Dendritic cell treated with granulocyte-macrophage colony-stimulating factor and Interleukin-4, amounts not matched to agents 40 ng/mL and 50 ng/mL, for 4 days (primary cell): ENCODE measurements around the gene ADCK1.
"Not testable (repeated sequence)": the region's sequence is repeated elsewhere in the genome, so short reads cannot be mapped to it uniquely, and the experiment has no call there.

Experiments used
- H3K27ac Mint-ChIP-seq: one replicate; pipeline ENCODE4 v1.8.0; 2022; ENCODE audit warnings: mild to moderate bottlenecking, mixed read lengths
- H3K27me3 Mint-ChIP-seq: one replicate; pipeline ENCODE4 v1.8.0; 2022; ENCODE audit warnings: mild to moderate bottlenecking, mixed read lengths
- H3K36me3 Mint-ChIP-seq: one replicate; pipeline ENCODE4 v1.8.0; 2022; ENCODE audit warnings: low read depth, mixed read lengths
- H3K4me1 Mint-ChIP-seq: one replicate; pipeline ENCODE4 v1.8.0; 2022; ENCODE audit warnings: low read depth, mixed read lengths
- H3K4me3 Mint-ChIP-seq: one replicate; pipeline ENCODE4 v1.8.0; 2022; ENCODE audit warnings: mild to moderate bottlenecking, moderate library complexity, mixed read lengths
- H3K9me3 Mint-ChIP-seq: one replicate; pipeline ENCODE4 v1.8.0; 2022; ENCODE audit warnings: mixed read lengths
- intact Hi-C: fragments of 100-400 bp; cut with micrococcal nuclease; formaldehyde crosslinking; loops from one replicate; pipeline ENCODE4 v1.15.0; 2022

ADCK1 gene

DNA sequence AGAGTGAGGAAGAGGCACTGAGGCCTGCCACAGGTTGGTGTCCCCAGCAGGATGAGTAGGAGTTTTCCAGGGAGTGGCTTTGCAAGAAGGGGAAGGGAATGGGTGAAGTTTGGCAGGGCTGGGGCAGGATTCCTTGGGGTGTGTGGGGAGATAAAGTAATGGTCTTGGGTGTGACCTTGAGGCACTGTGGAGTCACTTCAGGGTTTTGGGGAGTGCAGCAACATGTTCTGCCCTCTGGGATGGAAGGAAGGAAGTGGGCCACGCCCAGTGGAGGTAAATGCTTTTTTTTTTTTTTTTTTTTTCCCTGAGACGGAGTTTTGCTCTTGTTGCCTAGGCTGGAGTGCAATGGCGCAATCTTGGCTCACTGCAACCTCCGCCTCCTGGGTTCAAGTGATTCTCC lies 108.9 kb downstream of the ADCK1 start:
- Mint-ChIP-seq H3K36me3 (peaks cover 19% of the 10 kb centered on the region), H3K9me3 (no peaks in the 10 kb centered on the region), H3K4me3 (no peak overlapping the region), H3K4me1 (peaks cover 10% of the 10 kb centered on the region), H3K27me3 (no peaks in the 10 kb centered on the region), H3K27ac (no peak overlapping the region)
- intact Hi-C loops = no loop called here

DNA sequence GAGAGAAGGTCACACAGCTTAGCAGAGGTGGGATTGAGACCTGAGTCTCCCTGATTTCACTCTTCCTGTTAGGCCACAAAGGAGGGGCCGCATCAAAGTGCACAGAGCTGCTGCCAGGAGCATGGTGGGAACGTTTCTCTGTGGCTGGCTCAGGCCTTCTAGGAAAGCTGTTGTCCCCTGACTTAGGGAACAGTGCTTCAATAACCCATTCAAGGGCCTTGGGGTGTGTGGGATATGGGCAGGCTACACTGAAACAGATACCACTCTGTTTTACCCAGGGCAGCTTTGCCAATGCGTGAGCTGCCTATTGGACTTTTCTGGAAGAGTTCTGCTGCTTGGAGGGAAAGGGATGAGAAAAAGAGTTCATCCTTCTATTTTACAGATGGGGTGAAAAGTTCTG lies 110.0 kb downstream of the ADCK1 start:
- no peaks in the 10 kb centered on the region for H3K27me3 Mint-ChIP-seq
- H3K4me3 Mint-ChIP-seq = no peak overlapping the region
- H3K9me3 Mint-ChIP-seq = no peaks in the 10 kb centered on the region
- peaks cover 10% of the 10 kb centered on the region for H3K4me1 Mint-ChIP-seq
- H3K36me3 Mint-ChIP-seq = peaks cover 25% of the 10 kb centered on the region
- intact Hi-C loops = no loop called here
- H3K27ac Mint-ChIP-seq = no peak overlapping the region

DNA sequence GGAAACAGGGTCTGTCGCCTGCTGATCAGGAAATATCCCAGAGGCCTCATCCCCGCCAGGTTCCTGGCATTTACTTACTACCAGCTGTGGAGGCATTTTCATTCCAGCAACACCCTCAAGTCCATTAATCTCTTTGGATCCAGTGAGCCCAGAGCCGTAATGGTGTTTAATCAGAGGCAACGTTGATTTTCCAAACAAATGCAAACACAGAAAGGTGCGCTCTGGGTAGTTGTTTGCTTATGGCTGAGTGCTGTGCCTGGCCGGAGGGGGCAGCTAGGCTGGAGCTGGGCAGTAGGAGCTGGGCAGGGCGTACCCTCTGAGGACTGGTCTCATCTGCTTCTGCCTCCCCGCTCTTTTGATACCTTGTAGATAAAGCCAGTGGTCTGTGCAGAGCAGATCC lies 110.6 kb downstream of the ADCK1 start:
- no peak overlapping the region for H3K4me3 Mint-ChIP-seq
- no peak overlapping the region for H3K27ac Mint-ChIP-seq
- H3K36me3 Mint-ChIP-seq = peaks cover 31% of the 10 kb centered on the region
- no peaks in the 10 kb centered on the region for H3K27me3 Mint-ChIP-seq
- no peaks in the 10 kb centered on the region for H3K9me3 Mint-ChIP-seq
- intact Hi-C loops = no loop called here
- peaks cover 10% of the 10 kb centered on the region for H3K4me1 Mint-ChIP-seq

DNA sequence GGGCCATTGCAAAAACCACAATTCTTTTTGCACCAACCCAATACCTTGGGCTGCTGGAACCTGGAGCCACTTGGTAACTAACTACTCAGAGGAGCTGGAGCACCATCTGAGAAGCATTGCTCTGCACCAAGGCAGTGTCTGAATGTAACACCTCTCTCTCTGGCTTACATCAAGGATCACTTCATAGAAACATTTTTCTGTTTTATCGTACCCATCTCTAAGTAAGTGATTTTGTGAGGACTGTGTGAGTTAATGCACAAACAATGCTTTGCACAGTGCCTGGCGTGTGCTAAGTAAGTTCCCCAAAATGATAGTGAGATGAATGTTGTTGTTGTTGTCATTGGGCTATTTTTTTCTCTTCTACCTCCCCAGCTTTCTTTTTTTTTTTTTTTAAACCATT lies 111.4 kb downstream of the ADCK1 start:
- intact Hi-C loops = no loop called here
- H3K27ac Mint-ChIP-seq = no peak overlapping the region
- no peaks in the 10 kb centered on the region for H3K9me3 Mint-ChIP-seq
- no peak overlapping the region for H3K4me3 Mint-ChIP-seq
- H3K4me1 Mint-ChIP-seq = peaks cover 10% of the 10 kb centered on the region
- H3K36me3 Mint-ChIP-seq = peaks cover 31% of the 10 kb centered on the region
- H3K27me3 Mint-ChIP-seq = no peaks in the 10 kb centered on the region

DNA sequence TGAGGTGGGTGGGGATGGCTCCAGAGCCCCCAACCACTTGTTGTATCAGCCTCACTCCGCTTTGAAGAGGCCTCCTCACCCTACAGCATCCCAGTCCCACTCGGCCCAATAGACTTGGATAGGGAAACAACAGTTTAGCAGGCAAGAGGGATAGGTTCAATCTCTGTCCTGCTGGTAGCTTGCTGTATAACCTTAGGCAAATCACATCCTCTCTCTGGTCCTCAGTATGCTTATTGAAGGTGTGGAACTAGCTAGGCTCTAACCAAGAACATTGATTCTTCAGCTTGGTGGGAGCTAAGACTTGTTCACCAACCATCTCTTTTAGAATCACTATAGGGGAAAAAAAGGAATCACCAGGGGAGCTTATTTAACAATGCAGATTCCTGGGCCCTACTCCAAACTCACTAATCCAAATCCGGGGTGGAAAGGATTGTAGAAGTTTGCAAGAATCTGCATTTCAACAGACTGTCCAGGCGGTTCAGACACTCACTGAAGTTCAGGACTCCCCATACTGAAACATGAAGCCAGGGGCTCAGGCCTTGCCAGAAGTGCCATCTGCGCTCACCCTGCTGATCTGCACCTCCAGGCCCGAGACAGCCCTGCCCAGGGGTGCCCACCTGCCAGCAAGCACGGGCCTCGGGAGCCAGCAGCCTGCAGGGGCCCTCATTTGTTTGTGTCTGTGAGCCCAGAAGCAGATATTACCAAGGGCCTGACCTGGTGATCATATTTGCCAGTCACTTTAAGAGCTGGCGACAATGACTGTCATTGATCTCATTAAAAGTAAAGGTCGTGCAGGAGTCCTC lies 113.0 kb downstream of the ADCK1 start:
- Mint-ChIP-seq H3K36me3 (peaks cover 31% of the 10 kb centered on the region), H3K4me3 (no peak overlapping the region), H3K27me3 (no peaks in the 10 kb centered on the region), H3K9me3 (no peaks in the 10 kb centered on the region), H3K4me1 (peaks cover 15% of the 10 kb centered on the region), H3K27ac (no peak overlapping the region)
- intact Hi-C loops = no loop called here

DNA sequence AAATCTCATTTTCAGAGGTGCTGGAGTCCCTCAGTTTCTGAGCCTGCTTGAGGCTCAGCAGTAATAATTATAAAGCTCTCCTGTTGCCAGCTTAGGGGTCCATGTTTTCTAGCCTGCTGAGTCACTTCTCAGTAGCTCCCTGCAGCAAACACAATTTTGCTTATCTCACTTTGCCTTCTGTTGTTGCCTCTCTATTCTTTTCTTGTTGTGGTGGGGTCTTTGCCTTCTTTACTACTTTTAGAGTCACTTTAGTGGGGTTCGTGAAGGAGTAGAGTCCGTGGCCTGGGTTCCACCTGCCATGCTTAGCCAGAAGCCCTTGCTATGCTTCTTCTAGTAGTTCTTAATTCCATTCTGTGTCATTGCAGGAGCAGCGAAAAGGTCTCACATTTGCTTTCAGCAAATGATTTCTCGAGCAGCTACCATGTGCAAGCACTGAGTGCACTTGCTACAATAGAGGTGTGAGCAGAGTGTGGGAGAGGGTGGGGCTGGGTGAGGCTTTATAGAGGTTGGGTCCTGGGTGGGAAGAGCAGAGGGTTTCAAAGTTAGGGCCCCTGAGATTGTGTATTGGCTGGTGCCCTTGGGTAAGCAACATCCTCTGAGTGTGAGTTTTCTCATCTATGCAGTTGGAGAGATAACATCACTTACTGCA lies 114.3 kb downstream of the ADCK1 start:
- peaks cover 22% of the 10 kb centered on the region for H3K36me3 Mint-ChIP-seq
- H3K27ac Mint-ChIP-seq = no peak overlapping the region
- intact Hi-C loops = no loop called here
- H3K27me3 Mint-ChIP-seq = no peaks in the 10 kb centered on the region
- no peaks in the 10 kb centered on the region for H3K9me3 Mint-ChIP-seq
- peaks cover 11% of the 10 kb centered on the region for H3K4me1 Mint-ChIP-seq
- H3K4me3 Mint-ChIP-seq = no peak overlapping the region

DNA sequence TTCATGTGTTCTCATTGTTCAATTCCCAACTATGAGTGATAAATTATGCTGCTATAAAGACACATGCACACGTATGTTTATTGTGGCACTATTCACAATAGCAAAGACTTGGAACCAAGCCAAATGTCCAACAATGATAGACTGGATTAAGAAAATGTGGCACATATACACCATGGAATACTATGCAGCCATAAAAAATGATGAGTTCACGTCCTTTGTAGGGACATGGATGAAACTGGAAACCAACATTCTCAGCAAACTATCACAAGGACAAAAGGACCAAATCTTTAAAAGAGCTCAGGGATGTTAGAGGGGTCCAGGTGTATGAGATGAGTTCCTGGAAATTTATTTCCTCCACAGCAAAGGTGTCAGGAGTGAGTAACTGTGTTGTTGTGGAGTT lies 115.5 kb downstream of the ADCK1 start:
- H3K27me3 Mint-ChIP-seq, H3K4me3 Mint-ChIP-seq, H3K4me1 Mint-ChIP-seq, intact Hi-C loops, H3K9me3 Mint-ChIP-seq, H3K27ac Mint-ChIP-seq: not testable (repeated sequence)
- peaks cover 12% of the 10 kb centered on the region for H3K36me3 Mint-ChIP-seq

DNA sequence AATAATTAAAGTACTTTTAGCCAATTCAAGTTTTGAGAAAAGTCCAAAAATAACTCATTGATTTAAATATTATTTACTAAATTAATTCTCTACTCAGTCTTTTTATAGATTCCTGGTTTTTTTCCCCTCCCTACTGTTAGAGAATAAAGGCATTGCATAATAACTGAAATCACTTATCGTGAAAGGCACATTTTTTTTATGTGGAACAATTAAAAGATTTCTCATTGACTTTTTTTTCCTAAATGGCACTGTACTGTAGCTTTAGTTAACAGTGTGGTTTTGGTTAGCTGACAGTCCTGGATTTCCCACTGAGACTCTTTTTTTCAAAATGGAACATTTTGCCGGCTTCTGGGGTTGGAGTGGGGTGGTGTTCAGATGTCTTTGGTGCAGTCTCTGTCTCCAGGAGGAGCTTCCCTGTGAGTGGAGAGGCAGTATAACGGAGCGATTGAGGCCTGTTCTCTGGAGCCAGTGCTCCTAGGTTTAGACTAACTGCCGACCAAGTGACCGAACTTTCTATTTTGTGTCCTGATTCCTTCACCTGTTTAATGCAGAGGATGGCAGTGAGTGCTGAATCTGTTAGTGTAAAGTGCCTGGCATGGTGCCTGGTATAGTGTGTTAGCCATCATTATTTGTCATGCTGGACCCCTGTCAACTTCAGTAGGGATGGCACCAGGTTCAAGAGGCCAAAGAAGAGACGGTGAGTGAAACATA lies 117.7 kb downstream of the ADCK1 start:
- Mint-ChIP-seq H3K9me3 (no peaks in the 10 kb centered on the region), H3K4me3 (no peak overlapping the region), H3K36me3 (peaks cover 12% of the 10 kb centered on the region), H3K27me3 (no peaks in the 10 kb centered on the region), H3K4me1 (peaks cover 9% of the 10 kb centered on the region), H3K27ac (no peak overlapping the region)
- intact Hi-C loops = no loop called here

DNA sequence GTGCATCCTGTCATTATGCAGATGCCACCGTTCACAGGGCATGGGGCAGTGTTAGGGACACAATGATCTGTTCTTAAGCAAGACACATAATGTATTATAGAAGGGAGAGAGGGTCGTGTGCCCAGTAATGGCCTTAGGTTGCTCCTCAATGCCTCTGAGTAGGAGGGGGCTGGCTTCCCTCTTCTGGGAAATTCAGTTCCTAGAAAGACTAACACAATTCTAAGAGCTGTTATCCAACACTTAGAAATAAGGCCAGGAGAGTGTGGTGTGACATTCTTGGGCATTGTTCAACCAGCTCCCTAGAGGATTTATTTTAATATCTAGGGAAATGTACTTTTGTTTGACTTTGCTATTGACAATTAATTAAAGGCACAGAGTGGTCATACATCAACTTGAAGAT lies 118.5 kb downstream of the ADCK1 start:
- H3K9me3 Mint-ChIP-seq = no peaks in the 10 kb centered on the region
- H3K36me3 Mint-ChIP-seq = peaks cover 12% of the 10 kb centered on the region
- H3K4me1 Mint-ChIP-seq = peaks cover 9% of the 10 kb centered on the region
- no peak overlapping the region for H3K27ac Mint-ChIP-seq
- H3K27me3 Mint-ChIP-seq = no peaks in the 10 kb centered on the region
- no peak overlapping the region for H3K4me3 Mint-ChIP-seq
- intact Hi-C loops = no loop called here

DNA sequence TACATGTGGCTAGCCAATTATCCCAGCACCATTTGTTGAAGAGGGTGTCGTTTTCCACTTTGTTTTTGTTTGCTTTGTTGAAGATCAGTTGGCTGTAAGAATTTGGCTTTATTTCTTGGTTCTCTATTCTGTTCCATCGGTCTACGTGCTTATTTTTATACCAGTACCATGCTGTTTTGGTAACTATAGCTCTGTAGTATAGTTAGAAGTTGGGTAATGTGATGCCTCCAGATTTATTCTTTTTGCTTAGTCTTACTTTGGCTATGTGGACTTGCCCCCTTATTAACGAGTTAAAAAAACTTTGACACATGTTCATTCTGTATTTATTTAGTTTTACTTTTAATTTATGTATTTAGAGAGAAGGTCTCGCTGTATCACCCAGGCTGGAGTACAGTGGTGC lies 120.4 kb downstream of the ADCK1 start:
- no peak overlapping the region for H3K27ac Mint-ChIP-seq
- H3K9me3 Mint-ChIP-seq = no peaks in the 10 kb centered on the region
- H3K4me1 Mint-ChIP-seq = peaks cover 9% of the 10 kb centered on the region
- peaks cover 16% of the 10 kb centered on the region for H3K36me3 Mint-ChIP-seq
- intact Hi-C loops = no loop called here
- no peaks in the 10 kb centered on the region for H3K27me3 Mint-ChIP-seq
- no peak overlapping the region for H3K4me3 Mint-ChIP-seq

DNA sequence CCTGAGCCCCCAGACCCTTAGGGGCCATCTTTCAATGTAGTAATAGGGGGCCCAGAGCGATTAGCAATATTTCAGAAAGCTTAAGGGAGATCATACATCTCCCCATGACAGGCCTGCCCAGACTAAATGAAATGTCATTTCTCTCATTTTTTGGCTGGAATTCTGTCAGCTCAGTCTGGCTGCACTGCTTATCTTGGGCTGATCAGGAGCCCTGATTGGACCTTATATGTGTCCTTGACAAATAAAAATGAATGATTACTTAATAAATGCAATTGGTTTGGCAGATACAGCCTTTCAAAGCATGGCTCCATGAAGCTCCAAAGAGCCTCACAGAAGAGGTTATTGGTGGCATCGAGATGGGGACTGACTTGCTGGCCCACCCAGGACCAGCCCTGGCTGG lies 121.9 kb downstream of the ADCK1 start:
- Mint-ChIP-seq H3K9me3 (no peaks in the 10 kb centered on the region), H3K27ac (no peak overlapping the region), H3K27me3 (no peaks in the 10 kb centered on the region), H3K4me1 (peaks cover 9% of the 10 kb centered on the region), H3K36me3 (peaks cover 27% of the 10 kb centered on the region), H3K4me3 (no peak overlapping the region)
- intact Hi-C loops = no loop called here

DNA sequence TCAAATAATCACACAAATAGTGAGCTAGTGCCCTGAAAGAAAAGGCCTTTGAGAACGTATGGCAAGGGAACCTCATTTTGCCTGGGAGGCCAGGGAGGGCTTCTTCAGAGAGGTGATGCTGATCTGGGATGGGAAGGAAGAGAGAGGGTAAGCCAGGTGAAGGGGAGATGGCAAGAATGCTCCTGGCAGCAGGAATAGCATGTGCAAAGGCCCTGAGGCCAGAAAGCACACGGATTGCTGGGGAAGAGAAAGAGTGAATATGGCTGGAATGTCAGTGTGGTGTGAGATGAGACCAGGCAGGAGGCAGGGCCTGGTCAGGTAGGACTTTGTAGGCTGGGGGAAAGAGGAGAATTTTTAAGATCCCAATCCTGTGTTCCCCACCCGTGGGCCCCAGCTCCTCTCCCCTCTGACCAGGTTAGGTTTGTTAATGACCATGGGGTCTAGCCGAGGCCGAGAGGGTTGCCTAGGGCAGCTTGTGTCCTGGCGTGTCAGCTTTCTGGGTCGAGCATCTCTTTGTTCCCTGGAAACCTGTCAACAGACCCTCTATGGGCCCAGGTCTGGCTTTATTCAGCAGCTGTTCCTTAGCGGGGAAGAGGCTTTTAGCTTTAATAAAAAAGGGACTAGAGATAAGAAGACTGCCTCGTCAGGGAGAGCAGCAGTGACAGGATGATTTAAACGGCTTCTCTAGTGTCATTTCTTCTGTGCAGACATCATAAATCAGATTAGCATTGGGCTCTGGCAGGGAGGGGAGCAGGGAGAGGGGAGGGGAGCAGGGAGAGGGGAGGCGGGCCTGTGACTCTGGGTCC lies 123.4 kb downstream of the ADCK1 start:
- Mint-ChIP-seq H3K9me3 (no peaks in the 10 kb centered on the region), H3K36me3 (peaks cover 40% of the 10 kb centered on the region), H3K27ac (no peak overlapping the region), H3K4me1 (peaks cover 1% of the 10 kb centered on the region), H3K4me3 (no peak overlapping the region), H3K27me3 (no peaks in the 10 kb centered on the region)
- intact Hi-C loops = no loop called here

DNA sequence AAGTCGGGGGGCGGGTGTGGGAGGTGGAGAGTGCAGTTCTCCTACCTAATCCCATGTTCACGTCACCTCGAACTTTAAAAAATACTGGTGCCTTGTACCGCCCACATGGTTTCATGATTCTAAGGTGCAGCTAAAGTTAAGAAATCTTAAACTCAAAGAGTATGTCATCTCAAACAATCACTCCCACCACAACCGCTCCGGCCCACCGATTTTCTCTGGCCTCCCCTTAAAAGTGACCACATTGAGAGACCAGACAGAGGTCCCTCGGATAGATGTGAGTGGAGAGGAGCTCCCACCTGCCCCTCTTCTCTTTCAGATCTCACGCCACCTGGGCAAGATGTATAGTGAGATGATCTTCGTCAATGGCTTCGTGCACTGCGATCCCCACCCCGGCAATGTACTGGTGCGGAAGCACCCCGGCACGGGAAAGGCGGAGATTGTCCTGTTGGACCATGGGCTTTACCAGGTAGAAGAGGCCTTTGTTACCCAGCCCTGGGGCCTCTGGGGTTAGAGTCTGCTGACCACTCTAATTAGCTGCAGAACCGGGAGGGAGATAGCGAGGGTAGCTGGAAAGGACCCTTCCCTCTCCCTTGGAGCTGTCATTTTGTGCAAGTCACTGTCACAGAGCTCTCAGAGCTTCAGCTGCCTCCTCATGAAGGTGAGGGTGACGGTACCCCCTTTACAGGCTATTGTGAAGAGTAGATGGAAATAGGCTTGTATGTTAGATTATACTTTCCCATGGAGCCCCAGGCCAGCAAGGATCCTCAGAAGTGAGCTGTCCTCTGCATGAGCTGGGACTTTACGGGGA lies 124.4 kb downstream of the ADCK1 start:
- Mint-ChIP-seq H3K4me1 (no peaks in the 10 kb centered on the region), H3K36me3 (peaks cover 40% of the 10 kb centered on the region), H3K27me3 (no peaks in the 10 kb centered on the region), H3K4me3 (no peak overlapping the region), H3K27ac (no peak overlapping the region), H3K9me3 (no peaks in the 10 kb centered on the region)
- intact Hi-C loops = no loop called here
